ENCODE data around the gene GC. TPM values are rescaled to one million over a fixed set of nuclear protein-coding genes. Genes with fewer than 3 reads are reported as not detected.

The GC gene
- total RNA-seq, 2 experiments from 2014 or later = not detected

DNA sequence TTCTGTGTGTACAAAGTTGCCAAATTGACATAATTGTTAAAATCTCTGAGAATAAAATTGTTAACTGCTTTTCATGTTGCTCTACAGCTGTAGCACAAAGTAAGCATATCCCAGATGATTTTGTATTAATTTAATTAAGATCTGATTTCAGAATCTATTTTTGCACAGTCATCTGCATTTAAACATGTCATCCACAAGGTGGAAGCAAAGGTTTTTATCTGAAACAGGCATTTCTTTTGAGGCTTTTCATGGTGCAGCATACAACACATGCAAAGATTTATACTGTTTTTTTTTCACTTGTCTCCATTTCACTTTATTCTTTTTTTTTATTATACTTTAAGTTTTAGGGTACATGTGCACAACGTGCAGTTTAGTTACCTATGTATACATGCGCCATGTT is 51.2 kb downstream of the GC start:
- intact Hi-C loops (cut with micrococcal nuclease; ENCODE audit: unreplicated experiment) = no loop called here
- CTCF ChIA-PET (ENCODE audit: unreplicated experiment) = no interaction called here
- Histone ChIP-seq H3K36me3 (ENCODE audit: insufficient read depth, low read length) (no peaks in the 10 kb centered on the region), H3K79me2 (ENCODE audit: insufficient read depth, low read depth, low read length) (no peaks in the 10 kb centered on the region), H3K4me2 (ENCODE audit: low read length) (no peak overlapping the region), H2AFZ (ENCODE audit: low read length) (no peak overlapping the region), H4K20me1 (ENCODE audit: insufficient read depth, low read length) (no peaks in the 10 kb centered on the region), H3K27ac (ENCODE audit: low read depth, low read length, poor library complexity, severe bottlenecking) (no peak overlapping the region), H3K9me2 (ENCODE audit: insufficient read depth, low read length) (no peaks in the 10 kb centered on the region), H3K9me3 (ENCODE audit: low read length) (no peaks in the 10 kb centered on the region), H3K4me3 (ENCODE audit: low read depth, low read length, poor library complexity, severe bottlenecking) (no peak overlapping the region), H3K4me1 (ENCODE audit: insufficient read depth, low read length, poor library complexity, severe bottlenecking) (no peaks in the 10 kb centered on the region)
- BruUV-seq (replicated peaks) = no TSS peak
- DNase-seq (ENCODE audit: low spot score) = peak; percentile 3
- POLR2A ChIA-PET = interaction anchor here (0.5 kb wide), 1 partner anchor 275 kb away, joined by 3 read pairs; no protein-coding TSS in a partner anchor
- TF ChIP-seq EZH2phosphoT487 (IDR thresholded peaks at IDR 0.05; ENCODE audit: borderline replicate concordance, low read depth, low read length) = no peak
- TF ChIP-seq, protein P1, sequence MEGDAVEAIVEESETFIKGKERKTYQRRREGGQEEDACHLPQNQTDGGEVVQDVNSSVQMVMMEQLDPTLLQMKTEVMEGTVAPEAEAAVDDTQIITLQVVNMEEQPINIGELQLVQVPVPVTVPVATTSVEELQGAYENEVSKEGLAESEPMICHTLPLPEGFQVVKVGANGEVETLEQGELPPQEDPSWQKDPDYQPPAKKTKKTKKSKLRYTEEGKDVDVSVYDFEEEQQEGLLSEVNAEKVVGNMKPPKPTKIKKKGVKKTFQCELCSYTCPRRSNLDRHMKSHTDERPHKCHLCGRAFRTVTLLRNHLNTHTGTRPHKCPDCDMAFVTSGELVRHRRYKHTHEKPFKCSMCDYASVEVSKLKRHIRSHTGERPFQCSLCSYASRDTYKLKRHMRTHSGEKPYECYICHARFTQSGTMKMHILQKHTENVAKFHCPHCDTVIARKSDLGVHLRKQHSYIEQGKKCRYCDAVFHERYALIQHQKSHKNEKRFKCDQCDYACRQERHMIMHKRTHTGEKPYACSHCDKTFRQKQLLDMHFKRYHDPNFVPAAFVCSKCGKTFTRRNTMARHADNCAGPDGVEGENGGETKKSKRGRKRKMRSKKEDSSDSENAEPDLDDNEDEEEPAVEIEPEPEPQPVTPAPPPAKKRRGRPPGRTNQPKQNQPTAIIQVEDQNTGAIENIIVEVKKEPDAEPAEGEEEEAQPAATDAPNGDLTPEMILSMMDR (conservative IDR thresholded peaks at IDR 0.05; ENCODE audit: low read length) = peak; percentile 50

DNA sequence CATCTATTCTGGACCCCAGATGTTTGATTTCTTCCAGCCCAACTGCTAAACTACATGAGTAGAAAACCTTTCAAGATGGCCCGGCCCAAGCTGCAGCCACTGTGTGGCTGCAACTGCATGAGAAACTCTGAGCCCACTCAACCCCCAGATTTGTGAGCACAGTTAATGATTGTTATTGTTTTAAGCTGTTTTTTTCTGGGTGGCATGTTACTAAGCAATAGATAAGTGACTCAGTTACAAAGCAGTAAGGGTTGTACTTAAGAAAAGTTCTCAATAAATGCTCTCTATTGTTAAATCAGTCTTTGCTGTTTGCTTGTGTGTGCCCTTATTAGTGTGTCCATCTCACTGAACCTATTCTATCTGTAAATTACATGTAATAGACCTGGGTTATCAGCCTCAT is 51.8 kb downstream of the GC start:
- ChIA-PET POLR2A (no interaction called here), CTCF (ENCODE audit: unreplicated experiment) (no interaction called here)
- no peak overlapping the region for H2AFZ ChIP-seq (ENCODE audit: low read length)
- DNase-seq (ENCODE audit: low spot score) = no peak
- intact Hi-C loops (cut with micrococcal nuclease; ENCODE audit: unreplicated experiment) = no loop called here
- H4K20me1 ChIP-seq (ENCODE audit: insufficient read depth, low read length) = no peaks in the 10 kb centered on the region
- H3K9me3 ChIP-seq (ENCODE audit: low read length) = no peaks in the 10 kb centered on the region
- no peak overlapping the region for H3K4me3 ChIP-seq (ENCODE audit: low read depth, low read length, poor library complexity, severe bottlenecking)
- TF ChIP-seq, protein P1 (conservative IDR thresholded peaks at IDR 0.05; ENCODE audit: low read length) = no peak
- TF ChIP-seq EZH2phosphoT487 (IDR thresholded peaks at IDR 0.05; ENCODE audit: borderline replicate concordance, low read depth, low read length) = no peak
- BruUV-seq (replicated peaks) = no TSS peak
- no peaks in the 10 kb centered on the region for H3K9me2 ChIP-seq (ENCODE audit: insufficient read depth, low read length)
- no peak overlapping the region for H3K27ac ChIP-seq (ENCODE audit: low read depth, low read length, poor library complexity, severe bottlenecking)
- H3K4me2 ChIP-seq (ENCODE audit: low read length) = no peak overlapping the region
- H3K4me1 ChIP-seq (ENCODE audit: insufficient read depth, low read length, poor library complexity, severe bottlenecking) = no peaks in the 10 kb centered on the region
- H3K36me3 ChIP-seq (ENCODE audit: insufficient read depth, low read length) = no peaks in the 10 kb centered on the region
- H3K79me2 ChIP-seq (ENCODE audit: insufficient read depth, low read depth, low read length) = no peaks in the 10 kb centered on the region

DNA sequence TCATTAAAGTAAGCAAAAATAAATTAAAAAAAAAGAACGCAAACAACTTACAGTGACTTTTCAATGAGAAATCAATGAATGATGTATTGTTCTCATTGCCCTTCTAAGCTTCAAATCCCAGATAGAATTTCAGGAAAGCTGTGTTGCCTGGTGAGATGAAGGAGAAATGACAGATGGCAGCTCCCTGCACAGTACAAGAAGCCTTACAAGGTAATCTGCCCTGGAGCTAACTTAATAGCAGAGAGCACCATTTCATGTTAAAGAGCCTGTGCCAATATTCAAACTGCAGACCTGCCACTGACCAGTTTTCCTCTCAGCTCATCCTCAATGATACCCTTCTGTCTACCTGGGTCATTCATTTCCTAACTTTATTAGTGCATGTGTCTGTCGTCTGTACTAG is 54.0 kb downstream of the GC start:
- H3K9me2 ChIP-seq (ENCODE audit: insufficient read depth, low read length) = no peaks in the 10 kb centered on the region
- H3K4me1 ChIP-seq (ENCODE audit: insufficient read depth, low read length, poor library complexity, severe bottlenecking) = no peaks in the 10 kb centered on the region
- no peaks in the 10 kb centered on the region for H3K79me2 ChIP-seq (ENCODE audit: insufficient read depth, low read depth, low read length)
- no peak overlapping the region for H2AFZ ChIP-seq (ENCODE audit: low read length)
- CTCF ChIA-PET (ENCODE audit: unreplicated experiment) = no interaction called here
- BruUV-seq (replicated peaks) = no TSS peak
- no peak overlapping the region for H3K4me3 ChIP-seq (ENCODE audit: low read depth, low read length, poor library complexity, severe bottlenecking)
- no peak overlapping the region for H3K27ac ChIP-seq (ENCODE audit: low read depth, low read length, poor library complexity, severe bottlenecking)
- POLR2A ChIA-PET = no interaction called here
- DNase-seq (ENCODE audit: low spot score) = no peak
- no peaks in the 10 kb centered on the region for H4K20me1 ChIP-seq (ENCODE audit: insufficient read depth, low read length)
- TF ChIP-seq EZH2phosphoT487 (IDR thresholded peaks at IDR 0.05; ENCODE audit: borderline replicate concordance, low read depth, low read length) = no peak
- TF ChIP-seq, protein P1 (conservative IDR thresholded peaks at IDR 0.05; ENCODE audit: low read length) = no peak
- H3K9me3 ChIP-seq (ENCODE audit: low read length) = no peaks in the 10 kb centered on the region
- H3K36me3 ChIP-seq (ENCODE audit: insufficient read depth, low read length) = no peaks in the 10 kb centered on the region
- no peak overlapping the region for H3K4me2 ChIP-seq (ENCODE audit: low read length)
- intact Hi-C loops (cut with micrococcal nuclease; ENCODE audit: unreplicated experiment) = no loop called here
